Gastrocnemius medialis (tissue), 4 donors: ENCODE data around the gene RAB33A.

Source experiments
- POLR2A ChIP-seq, 2 donors: fragments of 450-650 bp; IDR thresholded peaks; one replicate each; pipeline ENCODE4 v1.6.1; 2017; ENCODE audit warnings: antibody characterized with exemption in 2 of 2, mild to moderate bottlenecking in 2 of 2, moderate library complexity in 2 of 2
- TF ChIP-seq, protein P1 (sequence below), 5 experiments: fragments of 450-650 bp in 3 of 5; fragments of 200-600 bp in 2 of 5; sonication (generic) in 2 of 5; IDR thresholded peaks in 4 of 5; conservative IDR thresholded peaks in 1 of 5; 1 replicate in 4 of 5; 2 replicates in 1 of 5; pipeline ENCODE4 v1.5.1; 2016 to 2019; ENCODE audit warnings: antibody characterized with exemption in 5 of 5, mild to moderate bottlenecking in 3 of 5, moderate library complexity in 3 of 5

DNA sequence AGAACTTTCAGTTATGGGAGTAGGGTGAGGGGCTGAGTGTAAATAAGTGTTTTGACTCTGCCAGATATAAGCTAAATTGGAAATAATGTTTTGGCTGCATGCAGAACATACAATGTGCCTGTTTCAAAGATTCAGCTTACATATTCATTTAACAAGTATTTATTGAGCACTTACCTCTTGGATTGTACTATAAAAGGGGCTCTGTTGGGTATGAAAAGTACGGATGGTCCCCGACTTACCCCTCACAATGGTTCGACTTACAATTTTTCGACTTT is 5.3 kb upstream of the RAB33A start:
- TF ChIP-seq, protein P1, sequence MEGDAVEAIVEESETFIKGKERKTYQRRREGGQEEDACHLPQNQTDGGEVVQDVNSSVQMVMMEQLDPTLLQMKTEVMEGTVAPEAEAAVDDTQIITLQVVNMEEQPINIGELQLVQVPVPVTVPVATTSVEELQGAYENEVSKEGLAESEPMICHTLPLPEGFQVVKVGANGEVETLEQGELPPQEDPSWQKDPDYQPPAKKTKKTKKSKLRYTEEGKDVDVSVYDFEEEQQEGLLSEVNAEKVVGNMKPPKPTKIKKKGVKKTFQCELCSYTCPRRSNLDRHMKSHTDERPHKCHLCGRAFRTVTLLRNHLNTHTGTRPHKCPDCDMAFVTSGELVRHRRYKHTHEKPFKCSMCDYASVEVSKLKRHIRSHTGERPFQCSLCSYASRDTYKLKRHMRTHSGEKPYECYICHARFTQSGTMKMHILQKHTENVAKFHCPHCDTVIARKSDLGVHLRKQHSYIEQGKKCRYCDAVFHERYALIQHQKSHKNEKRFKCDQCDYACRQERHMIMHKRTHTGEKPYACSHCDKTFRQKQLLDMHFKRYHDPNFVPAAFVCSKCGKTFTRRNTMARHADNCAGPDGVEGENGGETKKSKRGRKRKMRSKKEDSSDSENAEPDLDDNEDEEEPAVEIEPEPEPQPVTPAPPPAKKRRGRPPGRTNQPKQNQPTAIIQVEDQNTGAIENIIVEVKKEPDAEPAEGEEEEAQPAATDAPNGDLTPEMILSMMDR (IDR thresholded peaks at IDR 0.05 in 4 of 5, conservative IDR thresholded peaks at IDR 0.05 in 1 of 5): no peak
- TF ChIP-seq POLR2A (IDR thresholded peaks at IDR 0.05): no peak
